SH-SY5Y (cell line): ENCODE data around the gene PATL1.

ENCODE experiments used
- GATA2 ChIP-seq: IDR thresholded peaks from 2 replicates; pipeline ENCODE4 v1.6.1; 2011; ENCODE audit warnings: mild to moderate bottlenecking, low read depth, low read length
- GATA3 ChIP-seq: IDR thresholded peaks from 2 replicates; pipeline ENCODE4 v1.6.1; 2011; ENCODE audit warnings: low read depth, mild to moderate bottlenecking, low read length, moderate library complexity

Gene PATL1

GRCh38 chr11:59668950-59669610, at the start of gene PATL1:
Gene PATL1 (minus strand): TSS chr11:59669037. CDS start chr11:59668895, 142 bp downstream.
- TF ChIP-seq GATA3 (no peak), GATA2 (no peak)

- TF ChIP-seq GATA3 (no peak), GATA2 (no peak)
These were observed 47.2 kb upstream of the PATL1 start for GRCh38 chr11:59716051-59716450.

- TF ChIP-seq GATA3, result no peak
- no peak for TF ChIP-seq GATA2
These were observed 44.9 kb upstream of the PATL1 start, which contains the start of gene OR10V1 for GRCh38 chr11:59713745-59714144. Gene OR10V1 (minus strand): TSS chr11:59713845. CDS start chr11:59713845, 0 bp downstream.

- TF ChIP-seq GATA2, result no peak
These were observed 41.5 kb upstream of the PATL1 start for GRCh38 chr11:59710136-59710847.

GRCh38 chr11:59708537-59708936, 39.7 kb upstream of the PATL1 start:
- TF ChIP-seq GATA3 (no peak), GATA2 (no peak)

GRCh38 chr11:59707371-59707770, 38.5 kb upstream of the PATL1 start:
- TF ChIP-seq GATA2, result no peak
- no peak for TF ChIP-seq GATA3

- TF ChIP-seq GATA3, result no peak
- TF ChIP-seq GATA2, result no peak
These were observed 37.9 kb upstream of the PATL1 start for GRCh38 chr11:59706518-59707285.

GRCh38 chr11:59705294-59705693, 36.5 kb upstream of the PATL1 start:
- TF ChIP-seq GATA3 (no peak), GATA2 (no peak)

- TF ChIP-seq GATA3, result no peak
- TF ChIP-seq GATA2, result no peak
These were observed 29.7 kb upstream of the PATL1 start for GRCh38 chr11:59698506-59698905.

- TF ChIP-seq GATA2 (no peak), GATA3 (no peak)
These were observed 24.1 kb upstream of the PATL1 start for GRCh38 chr11:59692915-59693314.

GRCh38 chr11:59691156-59691555, 22.3 kb upstream of the PATL1 start:
- no peak for TF ChIP-seq GATA3
- no peak for TF ChIP-seq GATA2

- no peak for TF ChIP-seq GATA2
- TF ChIP-seq GATA3, result no peak
These were observed 20.2 kb upstream of the PATL1 start for GRCh38 chr11:59689015-59689414.

- TF ChIP-seq GATA3, result no peak
- TF ChIP-seq GATA2, result no peak
These were observed 11.7 kb upstream of the PATL1 start for GRCh38 chr11:59680287-59681154.

GRCh38 chr11:59679347-59679746, 10.5 kb upstream of the PATL1 start:
- TF ChIP-seq GATA3, result no peak
- no peak for TF ChIP-seq GATA2

- no peak for TF ChIP-seq GATA3
- TF ChIP-seq GATA2, result no peak
These were observed 10.0 kb upstream of the PATL1 start for GRCh38 chr11:59678813-59679165.
